Ectodermal cell (in vitro differentiated cells): Measurements from ENCODE around the gene TAS1R1.
"Not testable (repeated sequence)": the region's sequence is repeated elsewhere in the genome, so short reads cannot be mapped to it uniquely, and the experiment has no call there.

ENCODE experiments used
- H3K27ac ChIP-seq: 2 replicates; pipeline ENCODE4 v1.7.0; 2013; ENCODE audit warnings: mild to moderate bottlenecking, low read depth, low read length; ENCODE audit not compliant: insufficient read depth, poor library complexity, severe bottlenecking
- H3K27me3 ChIP-seq: 2 replicates; pipeline ENCODE4 v1.7.0; 2013; ENCODE audit warnings: mild to moderate bottlenecking, low read length; ENCODE audit not compliant: insufficient read depth, control insufficient read depth, poor library complexity, severe bottlenecking
- H3K36me3 ChIP-seq: one replicate; pipeline ENCODE4 v1.7.0; 2013; ENCODE audit warnings: low read length; ENCODE audit not compliant: control insufficient read depth, insufficient read depth
- H3K4me1 ChIP-seq: one replicate; pipeline ENCODE4 v1.7.0; 2013; ENCODE audit warnings: low read length; ENCODE audit not compliant: control insufficient read depth, insufficient read depth
- H3K4me3 ChIP-seq: 2 replicates; pipeline ENCODE4 v1.7.0; 2013; ENCODE audit warnings: low read depth, low read length, control low read depth; ENCODE audit not compliant: insufficient read depth
- H3K9me3 ChIP-seq: 2 replicates; pipeline ENCODE4 v1.7.0; 2013; ENCODE audit warnings: mild to moderate bottlenecking, low read length, moderate library complexity; ENCODE audit not compliant: control insufficient read depth
- WGBS, 2 experiments: methylation state at CpG; one replicate each; pipeline ENCODE4 v1.1.7; 2013; ENCODE audit warnings: missing lambda C conversion rate in 2 of 2; 5-methylcytosine and 5-hydroxymethylcytosine counted together

The TAS1R1 gene

GRCh38 chr1:6599141-6599975 lies 44.3 kb downstream of the TAS1R1 start:
- Histone ChIP-seq H3K4me3 (no peak overlapping the region), H3K9me3 (no peaks in the 10 kb centered on the region), H3K36me3 (no peaks in the 10 kb centered on the region), H3K27ac (no peak overlapping the region), H3K27me3 (peaks cover 20% of the 10 kb centered on the region), H3K4me1 (peaks cover 17% of the 10 kb centered on the region)
- WGBS, 2 experiments = 95 to 96% methylated on average over 30 to 31 of the region's 31 CpGs

- Histone ChIP-seq H3K4me1 (peaks cover 18% of the 10 kb centered on the region), H3K4me3 (peak overlapping the region; percentile 71), H3K27me3 (peaks cover 20% of the 10 kb centered on the region)
- WGBS, 2 experiments = 92 to 95% methylated on average over 7 of the region's 8 CpGs
- H3K27ac ChIP-seq, H3K36me3 ChIP-seq, H3K9me3 ChIP-seq: not testable (repeated sequence)
Observed at GRCh38 chr1:6599991-6600390, 44.9 kb downstream of the TAS1R1 start.

- Histone ChIP-seq H3K27ac (no peak overlapping the region), H3K4me1 (peaks cover 18% of the 10 kb centered on the region), H3K4me3 (peak overlapping the region; percentile 71), H3K9me3 (no peaks in the 10 kb centered on the region), H3K36me3 (no peaks in the 10 kb centered on the region), H3K27me3 (peaks cover 20% of the 10 kb centered on the region)
- WGBS, 2 experiments = 23 to 25% methylated on average over 10 of the region's 10 CpGs
Observed at GRCh38 chr1:6600410-6601048, 45.4 kb downstream of the TAS1R1 start.

- Histone ChIP-seq H3K27ac (no peak overlapping the region), H3K4me3 (peak overlapping the region; percentile 71), H3K9me3 (no peaks in the 10 kb centered on the region), H3K4me1 (peaks cover 18% of the 10 kb centered on the region), H3K36me3 (no peaks in the 10 kb centered on the region), H3K27me3 (peaks cover 20% of the 10 kb centered on the region)
- 1% methylated on average over 40 of the region's 40 CpGs for WGBS, 2 experiments
Observed at GRCh38 chr1:6601049-6601922, 46.2 kb downstream of the TAS1R1 start.

GRCh38 chr1:6601923-6602668 lies 47.0 kb downstream of the TAS1R1 start:
- Histone ChIP-seq H3K36me3 (no peaks in the 10 kb centered on the region), H3K4me3 (peak overlapping the region; percentile 71), H3K27ac (no peak overlapping the region), H3K4me1 (peaks cover 18% of the 10 kb centered on the region), H3K27me3 (peaks cover 20% of the 10 kb centered on the region), H3K9me3 (no peaks in the 10 kb centered on the region)
- 0 to 1% methylated on average over 103 of the region's 103 CpGs for WGBS, 2 experiments

- no peaks in the 10 kb centered on the region for H3K36me3 ChIP-seq
- peaks cover 20% of the 10 kb centered on the region for H3K27me3 ChIP-seq
- peaks cover 18% of the 10 kb centered on the region for H3K4me1 ChIP-seq
- 0% methylated on average over 84 of the region's 84 CpGs for WGBS, 2 experiments
- H3K27ac ChIP-seq = peak within 1 kb of the TSS; percentile 80
- H3K9me3 ChIP-seq = no peaks in the 10 kb centered on the region
- H3K4me3 ChIP-seq = peak within 1 kb of the TSS; percentile 71
Observed at GRCh38 chr1:6602669-6603237, 47.6 kb downstream of the TAS1R1 start, which contains the start of gene KLHL21. KLHL21 (minus strand) TSS chr1:6602869; CDS start chr1:6602817, 52 bp downstream.

GRCh38 chr1:6603238-6603914 lies 48.3 kb downstream of the TAS1R1 start:
- WGBS, 2 experiments = 3% methylated on average over 36 of the region's 36 CpGs
- Histone ChIP-seq H3K27ac (peak overlapping the region; percentile 80), H3K4me3 (peak overlapping the region; percentile 71), H3K4me1 (peaks cover 18% of the 10 kb centered on the region), H3K36me3 (no peaks in the 10 kb centered on the region), H3K9me3 (no peaks in the 10 kb centered on the region), H3K27me3 (peaks cover 20% of the 10 kb centered on the region)

GRCh38 chr1:6603915-6604558 lies 48.9 kb downstream of the TAS1R1 start:
- peak overlapping the region; percentile 71 for H3K4me3 ChIP-seq
- 18 to 20% methylated on average over 18 to 19 of the region's 19 CpGs for WGBS, 2 experiments

More at GRCh38 chr1:6603915-6604558, 48.9 kb downstream of the TAS1R1 start:
- H3K9me3 ChIP-seq = no peaks in the 10 kb centered on the region
- H3K27me3 ChIP-seq = peaks cover 20% of the 10 kb centered on the region
- no peaks in the 10 kb centered on the region for H3K36me3 ChIP-seq
- peak overlapping the region; percentile 80 for H3K27ac ChIP-seq
- H3K4me1 ChIP-seq = peaks cover 18% of the 10 kb centered on the region
